ENCODE measurements around the gene SLC12A5. TPM values are rescaled to one million over a fixed set of nuclear protein-coding genes. Genes with fewer than 3 reads are reported as not detected.

The SLC12A5 gene
- total RNA-seq, 4 donors from 2014 or later = 5.2 TPM; not detected in 3

DNA sequence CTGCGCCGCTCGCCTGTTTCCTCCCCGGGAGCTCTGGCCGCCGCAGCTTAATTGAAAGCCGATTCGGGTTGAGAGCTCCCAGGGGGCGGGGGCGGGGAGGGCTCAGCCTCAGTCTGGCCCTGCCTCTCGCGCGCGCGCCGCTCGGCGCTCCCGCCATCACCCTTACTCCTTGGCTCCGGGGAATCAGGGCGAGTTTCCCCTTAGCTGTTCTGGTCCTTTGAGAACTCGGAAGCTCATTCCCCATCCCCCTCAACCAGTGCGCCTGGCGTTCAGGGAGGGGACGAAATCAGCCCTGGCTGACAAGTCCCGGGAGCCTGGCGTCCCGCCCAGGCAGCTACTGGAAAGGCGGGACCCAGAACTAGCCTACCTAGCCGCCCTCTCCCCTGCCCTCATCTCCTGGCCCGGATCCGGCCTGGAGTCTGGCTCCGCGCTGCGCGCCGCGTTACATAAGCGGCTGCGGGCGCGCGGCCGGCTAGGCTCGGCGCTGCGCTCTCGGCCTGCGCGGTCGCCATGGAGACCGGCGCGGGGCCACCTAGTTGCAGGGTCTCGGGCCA, 2.8 kb downstream of the SLC12A5 start:
- TF ChIP-seq POLR2A (IDR thresholded peaks at IDR 0.05) = no peak
- TF ChIP-seq EP300 (IDR thresholded peaks at IDR 0.05) = no peak
- WGBS, 2 donors = 0 to 4% methylated on average over 12 of the region's 55 CpGs
- peaks cover 0 to 81% of the 10 kb centered on the region in 2 donors for H3K27me3 ChIP-seq

DNA sequence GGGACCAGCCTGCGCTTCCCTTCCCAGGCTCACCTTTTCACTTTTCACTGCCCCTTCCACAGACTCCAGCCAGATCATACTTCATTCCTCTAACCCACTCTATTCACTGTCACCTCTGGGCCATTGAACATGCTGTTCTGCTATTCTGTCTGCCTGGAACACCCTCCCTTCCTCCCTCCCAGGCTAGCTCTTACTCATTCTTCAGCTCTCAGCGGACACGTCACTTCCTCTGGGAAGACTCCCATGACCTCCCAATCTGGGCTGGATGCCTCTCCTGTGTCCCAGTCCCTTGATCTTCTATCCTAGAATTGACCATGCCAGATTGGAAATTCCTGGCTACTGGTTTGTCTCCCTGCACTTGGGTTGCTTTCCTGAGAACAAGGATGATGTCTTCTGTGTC, 5.0 kb downstream of the SLC12A5 start:
- 77 to 83% methylated on average over 3 of the region's 3 CpGs for WGBS, 2 donors
- H3K4me1 ChIP-seq = peaks cover 0 to 16% (median 0%) of the 10 kb centered on the region in 4 donors
- H3K27me3 ChIP-seq = peaks cover 0 to 60% of the 10 kb centered on the region in 2 donors
- H3K4me3 ChIP-seq = no peak overlapping the region
- no peak for DNase-seq (ENCODE audit: low spot score in 2 of 2)
- TF ChIP-seq EP300 (IDR thresholded peaks at IDR 0.05) = no peak
- TF ChIP-seq, protein P1, sequence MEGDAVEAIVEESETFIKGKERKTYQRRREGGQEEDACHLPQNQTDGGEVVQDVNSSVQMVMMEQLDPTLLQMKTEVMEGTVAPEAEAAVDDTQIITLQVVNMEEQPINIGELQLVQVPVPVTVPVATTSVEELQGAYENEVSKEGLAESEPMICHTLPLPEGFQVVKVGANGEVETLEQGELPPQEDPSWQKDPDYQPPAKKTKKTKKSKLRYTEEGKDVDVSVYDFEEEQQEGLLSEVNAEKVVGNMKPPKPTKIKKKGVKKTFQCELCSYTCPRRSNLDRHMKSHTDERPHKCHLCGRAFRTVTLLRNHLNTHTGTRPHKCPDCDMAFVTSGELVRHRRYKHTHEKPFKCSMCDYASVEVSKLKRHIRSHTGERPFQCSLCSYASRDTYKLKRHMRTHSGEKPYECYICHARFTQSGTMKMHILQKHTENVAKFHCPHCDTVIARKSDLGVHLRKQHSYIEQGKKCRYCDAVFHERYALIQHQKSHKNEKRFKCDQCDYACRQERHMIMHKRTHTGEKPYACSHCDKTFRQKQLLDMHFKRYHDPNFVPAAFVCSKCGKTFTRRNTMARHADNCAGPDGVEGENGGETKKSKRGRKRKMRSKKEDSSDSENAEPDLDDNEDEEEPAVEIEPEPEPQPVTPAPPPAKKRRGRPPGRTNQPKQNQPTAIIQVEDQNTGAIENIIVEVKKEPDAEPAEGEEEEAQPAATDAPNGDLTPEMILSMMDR (IDR thresholded peaks at IDR 0.05) = no peak
- H3K36me3 ChIP-seq = no peaks in the 10 kb centered on the region
- H3K9me3 ChIP-seq = no peaks in the 10 kb centered on the region
- no peak overlapping the region for H3K27ac ChIP-seq

More for the DNA sequence above, 2.8 kb downstream of the SLC12A5 start:
- Histone ChIP-seq H3K36me3 (no peaks in the 10 kb centered on the region), H3K4me3 (no peak overlapping the region), H3K4me1 (peaks cover 0 to 16% (median 0%) of the 10 kb centered on the region in 4 donors), H3K9me3 (no peaks in the 10 kb centered on the region), H3K27ac (no peak overlapping the region)
- no peak for DNase-seq (ENCODE audit: low spot score in 2 of 2)

DNA sequence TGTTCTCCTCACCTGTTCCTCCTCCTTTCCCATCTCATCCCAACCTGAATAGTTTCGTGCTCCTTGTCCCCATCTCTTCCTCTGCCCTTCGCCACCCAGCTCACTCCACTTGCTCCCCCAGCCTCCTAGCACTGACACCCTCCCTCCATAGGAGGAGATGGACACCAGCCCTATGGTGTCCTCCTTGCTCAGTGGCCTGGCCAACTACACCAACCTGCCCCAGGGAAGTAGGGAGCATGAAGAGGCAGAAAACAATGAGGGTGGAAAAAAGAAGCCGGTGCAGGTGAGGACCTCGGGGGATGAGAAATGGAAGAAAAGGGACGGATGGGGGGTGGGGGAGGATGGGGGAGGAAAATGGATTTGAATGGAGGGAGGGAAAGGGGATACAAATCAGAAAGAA, 6.2 kb downstream of the SLC12A5 start:
- H3K27me3 ChIP-seq = peaks cover 0 to 48% of the 10 kb centered on the region in 2 donors
- no peak overlapping the region for H3K4me3 ChIP-seq
- TF ChIP-seq EP300 (IDR thresholded peaks at IDR 0.05) = no peak
- TF ChIP-seq POLR2A (IDR thresholded peaks at IDR 0.05) = no peak
- TF ChIP-seq, protein P1 (IDR thresholded peaks at IDR 0.05) = no peak
- H3K36me3 ChIP-seq = no peaks in the 10 kb centered on the region
- peaks cover 0 to 11% (median 0%) of the 10 kb centered on the region in 4 donors for H3K4me1 ChIP-seq
- 60 to 64% methylated on average over 5 of the region's 5 CpGs for WGBS, 2 donors
- no peak overlapping the region for H3K27ac ChIP-seq
- no peak for DNase-seq (ENCODE audit: low spot score in 2 of 2)
- no peaks in the 10 kb centered on the region for H3K9me3 ChIP-seq

DNA sequence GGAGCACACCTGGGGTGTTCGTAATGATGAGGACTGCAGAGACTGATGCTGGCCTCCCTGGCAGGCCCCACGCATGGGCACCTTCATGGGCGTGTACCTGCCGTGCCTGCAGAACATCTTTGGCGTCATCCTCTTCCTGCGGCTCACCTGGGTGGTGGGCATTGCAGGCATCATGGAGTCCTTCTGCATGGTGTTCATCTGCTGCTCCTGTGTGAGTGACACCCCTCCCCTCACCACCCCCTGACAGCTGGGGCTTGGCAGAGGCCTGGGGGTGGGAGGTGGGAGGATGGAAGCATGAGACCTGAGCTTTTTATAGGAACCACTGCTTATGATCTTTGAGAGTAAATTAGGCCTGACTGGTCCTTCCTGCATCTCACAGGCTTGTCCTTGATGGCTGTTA, 6.7 kb downstream of the SLC12A5 start:
- no peak for DNase-seq (ENCODE audit: low spot score in 2 of 2)
- Histone ChIP-seq H3K27me3 (peaks cover 0 to 44% of the 10 kb centered on the region in 2 donors), H3K4me1 (peaks cover 0 to 11% (median 0%) of the 10 kb centered on the region in 4 donors), H3K36me3 (no peaks in the 10 kb centered on the region), H3K4me3 (no peak overlapping the region), H3K9me3 (no peaks in the 10 kb centered on the region), H3K27ac (no peak overlapping the region)
- WGBS, 2 donors = 81 to 83% methylated on average over 6 of the region's 6 CpGs
- no peak for TF ChIP-seq POLR2A (IDR thresholded peaks at IDR 0.05)
- TF ChIP-seq, protein P1 (IDR thresholded peaks at IDR 0.05) = no peak
- TF ChIP-seq EP300 (IDR thresholded peaks at IDR 0.05) = no peak

DNA sequence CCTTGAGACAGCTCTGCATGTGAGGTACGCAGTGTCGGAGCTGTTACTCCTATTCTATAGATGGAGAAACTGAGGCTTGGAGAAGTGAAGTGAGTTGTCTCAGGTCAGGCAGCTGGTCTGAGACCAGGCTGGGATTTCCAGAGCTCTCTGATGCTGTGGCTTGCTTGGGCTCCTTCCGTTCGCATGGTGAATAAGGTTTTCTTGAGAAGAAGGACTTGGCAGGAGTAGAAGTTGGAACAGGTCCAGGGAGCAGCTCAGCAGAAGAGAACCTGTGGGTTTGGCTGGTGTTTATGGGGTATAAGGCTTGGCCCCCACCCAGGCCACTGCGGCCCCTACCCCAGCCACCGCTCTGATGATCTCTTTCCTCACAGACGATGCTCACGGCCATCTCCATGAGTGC, 7.4 kb downstream of the SLC12A5 start:
- Histone ChIP-seq H3K36me3 (no peaks in the 10 kb centered on the region), H3K4me3 (no peak overlapping the region), H3K27me3 (peaks cover 0 to 44% of the 10 kb centered on the region in 2 donors), H3K4me1 (peaks cover 0 to 10% (median 0%) of the 10 kb centered on the region in 4 donors), H3K9me3 (no peaks in the 10 kb centered on the region), H3K27ac (no peak overlapping the region)
- TF ChIP-seq, protein P1 (IDR thresholded peaks at IDR 0.05) = no peak
- TF ChIP-seq EP300 (IDR thresholded peaks at IDR 0.05) (no peak), POLR2A (IDR thresholded peaks at IDR 0.05) (no peak)
- WGBS, 2 donors = 78 to 84% methylated on average over 8 of the region's 8 CpGs
- DNase-seq (ENCODE audit: low spot score in 2 of 2) = no peak
